Fibroblast of lung (primary cell): ENCODE results near the gene THRA. TPM values are rescaled to one million over a fixed set of nuclear protein-coding genes. Genes with fewer than 3 reads are reported as not detected.

Source experiments
- DNase-seq, 2 donors: peaks; one replicate each; pipeline versions ENCODE4 v3.0.0 to v3.0.0-alpha.2; 2010; ENCODE audit warnings: low read depth in 2 of 2
- H2AFZ ChIP-seq: 2 replicates; pipeline ENCODE4 v1.5.1; 2012; ENCODE audit warnings: low read length, control low read depth, inconsistent platforms
- H3K27ac ChIP-seq: 2 replicates; pipeline ENCODE4 v1.5.1; 2011; ENCODE audit warnings: low read length, control low read depth; ENCODE audit not compliant: insufficient read depth
- H3K27me3 ChIP-seq: 2 replicates; pipeline ENCODE4 v1.5.1; 2011; ENCODE audit warnings: mild to moderate bottlenecking, low read length; ENCODE audit not compliant: control insufficient read depth, insufficient read depth
- H3K36me3 ChIP-seq: 2 replicates; pipeline ENCODE4 v1.5.1; 2011; ENCODE audit warnings: low read length; ENCODE audit not compliant: control insufficient read depth, insufficient read depth
- H3K4me1 ChIP-seq: 2 replicates; pipeline ENCODE4 v1.5.1; 2011; ENCODE audit warnings: low read length; ENCODE audit not compliant: control insufficient read depth, insufficient read depth; ENCODE audit errors: extremely low read depth
- H3K4me2 ChIP-seq: 2 replicates; pipeline ENCODE4 v1.5.1; 2011; ENCODE audit warnings: low read length, control low read depth; ENCODE audit not compliant: insufficient read depth; ENCODE audit errors: extremely low read depth
- H3K4me3 ChIP-seq, 4 experiments: fragments of 200-600 bp in 1 of 4; sonication (generic) in 1 of 4; replicated peaks in 1 of 4; 2 replicates each; pipeline ENCODE4 v1.5.1; 2011 to 2016; ENCODE audit warnings: low read length in 4 of 4, low read depth in 3 of 4, mild to moderate bottlenecking in 3 of 4, control low read depth in 2 of 4, inconsistent platforms in 1 of 4, mixed read lengths in 1 of 4; ENCODE audit not compliant: insufficient read depth in 1 of 4; ENCODE audit errors: control extremely low read depth in 1 of 4
- H3K79me2 ChIP-seq: 2 replicates; pipeline ENCODE4 v1.5.1; 2012; ENCODE audit warnings: mild to moderate bottlenecking, low read length, inconsistent platforms; ENCODE audit not compliant: control insufficient read depth, insufficient read depth
- H3K9ac ChIP-seq: 2 replicates; pipeline ENCODE4 v1.5.1; 2011; ENCODE audit warnings: mild to moderate bottlenecking, low read length, control low read depth; ENCODE audit not compliant: insufficient read depth
- H3K9me3 ChIP-seq: 2 replicates; pipeline ENCODE4 v1.5.1; 2012; ENCODE audit warnings: low read depth, low read length; ENCODE audit not compliant: control insufficient read depth, insufficient read depth
- H4K20me1 ChIP-seq: 2 replicates; pipeline ENCODE4 v1.5.1; 2011; ENCODE audit warnings: low read length; ENCODE audit not compliant: control insufficient read depth, insufficient read depth; ENCODE audit errors: extremely low read depth
- CTCF ChIP-seq, 2 donors: IDR thresholded peaks in 1 of 2; conservative IDR thresholded peaks in 1 of 2; 1 replicate in 1 of 2; 2 replicates in 1 of 2; pipeline ENCODE4 v1.5.1; 2011 to 2012; ENCODE audit warnings: low read length in 2 of 2, control low read depth in 1 of 2, inconsistent platforms in 1 of 2, low read depth in 1 of 2, mild to moderate bottlenecking in 1 of 2
- EZH2 ChIP-seq: IDR thresholded peaks from 2 replicates; pipeline ENCODE4 v1.5.1; 2012; ENCODE audit warnings: low read length, control low read depth, mild to moderate bottlenecking; ENCODE audit errors: missing control alignments
- polyA plus RNA-seq, 2 donors: library from polyadenylated mRNA; depleted of rRNA in 1 of 2; stranded (reverse) in 1 of 2; unstranded in 1 of 2; fragments of >200 nt; gene quantifications; 2 replicates each; pipeline ENCODE4 v1.2.1, GENCODE V29; 2011 to 2012; ENCODE audit warnings: missing spikeins in 1 of 2
- total RNA-seq: library from RNA; depleted of rRNA; stranded (reverse); fragments of >200 nt; gene quantifications from 2 replicates; pipeline ENCODE4 v1.2.1, GENCODE V29; 2014

THRA gene
- total and polyA plus RNA-seq, 2 donors (not counting 1 experiment from before 2014, with no cell fraction given): 27.2 to 52.8 TPM

- Histone ChIP-seq H3K4me2 (no peak overlapping the region), H3K36me3 (peaks cover 8% of the 10 kb centered on the region)
Observed at GRCh38 chr17:40075942-40076498, 13.3 kb downstream of the THRA start.

GRCh38 chr17:40076591-40076990 lies 13.8 kb downstream of the THRA start:
- H3K9ac ChIP-seq: no peak overlapping the region
- H3K36me3 ChIP-seq: peaks cover 8% of the 10 kb centered on the region
- no peak overlapping the region for H3K4me3 ChIP-seq
- H3K27me3 ChIP-seq: no peaks in the 10 kb centered on the region
- no peak for DNase-seq
- H3K9me3 ChIP-seq: no peaks in the 10 kb centered on the region
- no peak overlapping the region for H3K4me2 ChIP-seq
- no peaks in the 10 kb centered on the region for H4K20me1 ChIP-seq
- H2AFZ ChIP-seq: no peak overlapping the region
- TF ChIP-seq CTCF (conservative IDR thresholded peaks at IDR 0.05 in 1 of 2, IDR thresholded peaks at IDR 0.05 in 1 of 2; ENCODE audit: low read depth in 1 of 2, low read length in 2 of 2): no peak
- no peak for TF ChIP-seq EZH2
- no peak overlapping the region for H3K27ac ChIP-seq
- H3K4me1 ChIP-seq: peaks cover 22% of the 10 kb centered on the region
- H3K79me2 ChIP-seq: peaks cover 4% of the 10 kb centered on the region

More at GRCh38 chr17:40075942-40076498, 13.3 kb downstream of the THRA start:
- Histone ChIP-seq H3K4me3 (no peak overlapping the region), H3K27ac (no peak overlapping the region), H4K20me1 (no peaks in the 10 kb centered on the region), H3K4me1 (peaks cover 25% of the 10 kb centered on the region), H3K9me3 (no peaks in the 10 kb centered on the region), H3K79me2 (peaks cover 4% of the 10 kb centered on the region), H2AFZ (no peak overlapping the region), H3K27me3 (no peaks in the 10 kb centered on the region), H3K9ac (no peak overlapping the region)
- DNase-seq: no peak
- TF ChIP-seq EZH2: no peak
- no peak for TF ChIP-seq CTCF (conservative IDR thresholded peaks at IDR 0.05 in 1 of 2, IDR thresholded peaks at IDR 0.05 in 1 of 2; ENCODE audit: low read depth in 1 of 2, low read length in 2 of 2)

- DNase-seq: no peak
- H3K4me2 ChIP-seq: no peak overlapping the region
- no peaks in the 10 kb centered on the region for H4K20me1 ChIP-seq
- no peak overlapping the region for H2AFZ ChIP-seq
- peaks cover 4% of the 10 kb centered on the region for H3K79me2 ChIP-seq
- H3K9me3 ChIP-seq: no peaks in the 10 kb centered on the region
- H3K9ac ChIP-seq: no peak overlapping the region
- peaks cover 12% of the 10 kb centered on the region for H3K4me1 ChIP-seq
- no peak for TF ChIP-seq CTCF (conservative IDR thresholded peaks at IDR 0.05 in 1 of 2, IDR thresholded peaks at IDR 0.05 in 1 of 2; ENCODE audit: low read depth in 1 of 2, low read length in 2 of 2)
- no peak for TF ChIP-seq EZH2
- no peak overlapping the region for H3K4me3 ChIP-seq
- H3K36me3 ChIP-seq: peaks cover 10% of the 10 kb centered on the region
- no peak overlapping the region for H3K27ac ChIP-seq
- no peaks in the 10 kb centered on the region for H3K27me3 ChIP-seq
Observed at GRCh38 chr17:40079545-40079944, 16.8 kb downstream of the THRA start.
